WERI-Rb-1 (cell line): Measurements from ENCODE around the gene CXXC5.
"Not testable (repeated sequence)": the region's sequence is repeated elsewhere in the genome, so short reads cannot be mapped to it uniquely, and the experiment has no call there.

ENCODE experiments used
- DNase-seq: peaks from one replicate; pipeline ENCODE4 v3.0.0-alpha.2; 2020
- H3K27ac ChIP-seq: fragments of 250-450 bp; sonication (Bioruptor Pico); 2 replicates; pipeline ENCODE4 v1.5.1; 2020; ENCODE audit warnings: mild to moderate bottlenecking, moderate library complexity
- H3K27me3 ChIP-seq: fragments of 250-450 bp; sonication (Bioruptor Pico); 2 replicates; pipeline ENCODE4 v1.5.1; 2021; ENCODE audit warnings: mild to moderate bottlenecking, low read depth, moderate library complexity; ENCODE audit not compliant: insufficient read depth, severe bottlenecking
- H3K36me3 ChIP-seq: fragments of 250-450 bp; sonication (Bioruptor Pico); 2 replicates; pipeline ENCODE4 v1.5.1; 2020; ENCODE audit warnings: mild to moderate bottlenecking, moderate library complexity
- H3K4me3 ChIP-seq: 2 replicates; pipeline ENCODE4 v1.5.1; 2011; ENCODE audit warnings: low read depth, mild to moderate bottlenecking, control low read depth, low read length
- H3K9me3 ChIP-seq: fragments of 250-450 bp; sonication (Bioruptor Pico); 2 replicates; pipeline ENCODE4 v1.5.1; 2021; ENCODE audit warnings: mild to moderate bottlenecking, moderate library complexity; ENCODE audit not compliant: severe bottlenecking
- CTCF ChIP-seq: IDR thresholded peaks from 2 replicates; pipeline ENCODE4 v1.5.1; 2011; ENCODE audit warnings: low read depth, mild to moderate bottlenecking, control low read depth, inconsistent platforms, low read length

The CXXC5 gene

GRCh38 chr5:139611703-139612584, 36.2 kb upstream of the CXXC5 start:
- DNase-seq, result no peak
- TF ChIP-seq CTCF, result no peak
- Histone ChIP-seq H3K27me3 (no peaks in the 10 kb centered on the region), H3K4me3 (no peak overlapping the region), H3K27ac (no peak overlapping the region), H3K36me3 (peaks cover 44% of the 10 kb centered on the region), H3K9me3 (no peaks in the 10 kb centered on the region)

GRCh38 chr5:139619861-139620260, 28.3 kb upstream of the CXXC5 start:
- no peak for DNase-seq
- H3K27ac ChIP-seq, result no peak overlapping the region
- TF ChIP-seq CTCF, result no peak
- H3K4me3 ChIP-seq, result no peak overlapping the region
- no peaks in the 10 kb centered on the region for H3K27me3 ChIP-seq
- H3K36me3 ChIP-seq, result peaks cover 57% of the 10 kb centered on the region
- H3K9me3 ChIP-seq, result no peaks in the 10 kb centered on the region

DNA sequence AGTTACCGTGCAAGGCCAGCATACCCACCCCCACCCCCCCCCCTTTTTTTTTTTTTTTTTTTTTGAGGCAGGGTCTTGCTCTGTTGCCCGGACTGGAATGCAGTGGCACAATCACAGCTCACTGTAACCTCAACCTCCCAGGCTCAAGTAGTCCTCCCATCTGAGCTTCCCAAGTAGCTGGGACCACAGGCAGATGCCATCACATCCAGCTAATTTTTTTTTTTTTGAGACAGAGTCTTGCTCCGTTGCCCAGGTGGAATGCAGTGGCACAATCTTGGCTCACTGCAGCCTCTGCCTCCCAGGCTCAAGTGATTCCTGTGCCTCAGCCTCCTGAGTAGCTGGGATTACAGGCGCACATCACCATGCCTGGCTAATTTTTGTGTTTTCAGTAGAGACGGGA, 22.8 kb upstream of the CXXC5 start:
- H3K27me3 ChIP-seq, DNase-seq, H3K9me3 ChIP-seq, H3K4me3 ChIP-seq, H3K27ac ChIP-seq: not testable (repeated sequence)
- peaks cover 52% of the 10 kb centered on the region for H3K36me3 ChIP-seq

- no peaks in the 10 kb centered on the region for H3K9me3 ChIP-seq
- peaks cover 22% of the 10 kb centered on the region for H3K36me3 ChIP-seq
- H3K27ac ChIP-seq, result no peak overlapping the region
- H3K27me3 ChIP-seq, result no peaks in the 10 kb centered on the region
- DNase-seq, result no peak
- no peak overlapping the region for H3K4me3 ChIP-seq
- no peak for TF ChIP-seq CTCF
These were observed 17.3 kb upstream of the CXXC5 start for GRCh38 chr5:139630855-139631254.

- no peaks in the 10 kb centered on the region for H3K27me3 ChIP-seq
- H3K9me3 ChIP-seq, result no peaks in the 10 kb centered on the region
- peaks cover 15% of the 10 kb centered on the region for H3K36me3 ChIP-seq
- no peak overlapping the region for H3K4me3 ChIP-seq
- DNase-seq, result no peak
- no peak overlapping the region for H3K27ac ChIP-seq
- no peak for TF ChIP-seq CTCF
These were observed 16.5 kb upstream of the CXXC5 start for GRCh38 chr5:139631520-139632165.

DNA sequence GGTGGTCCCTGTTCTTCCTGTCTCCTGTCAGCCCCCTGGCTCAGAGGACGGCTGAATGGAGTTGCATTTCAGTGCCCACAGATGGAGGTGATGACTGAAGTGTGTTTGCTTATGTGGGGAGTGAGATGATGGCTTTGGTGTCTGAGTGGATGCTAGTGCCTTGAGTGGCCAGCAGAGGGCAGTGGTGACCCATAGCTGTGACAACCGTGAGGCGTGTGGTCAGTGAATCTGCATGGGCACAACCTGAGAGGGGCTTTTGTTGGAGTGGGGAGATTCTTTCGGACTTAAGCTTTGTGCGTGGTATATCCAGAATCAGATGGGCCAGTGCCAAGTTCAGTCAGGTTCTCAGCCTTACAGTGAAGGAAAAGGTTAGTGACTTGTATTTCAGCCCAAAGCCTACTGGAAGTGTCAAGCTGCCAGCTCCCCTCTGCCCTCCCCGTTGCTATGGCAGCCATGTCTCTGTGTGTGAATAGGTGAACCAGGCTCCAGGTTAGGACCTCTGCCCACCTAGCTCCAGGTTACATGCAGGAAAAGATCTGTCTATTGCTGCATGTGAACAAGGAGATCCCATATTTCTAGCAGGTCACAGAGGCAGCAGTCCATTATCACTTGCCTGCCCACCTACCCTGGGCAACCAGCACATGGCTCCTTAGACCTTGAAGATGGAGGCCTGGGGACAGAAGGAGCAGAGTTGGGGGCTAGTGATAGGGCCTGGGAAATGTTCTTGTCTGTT, 14.7 kb upstream of the CXXC5 start:
- Histone ChIP-seq H3K27me3 (no peaks in the 10 kb centered on the region), H3K27ac (no peak overlapping the region)
- peak; percentile 71 for DNase-seq

More for the DNA sequence above, 14.7 kb upstream of the CXXC5 start:
- Histone ChIP-seq H3K9me3 (no peaks in the 10 kb centered on the region), H3K4me3 (no peak overlapping the region), H3K36me3 (peaks cover 3% of the 10 kb centered on the region; the same call in 1 of the 2 replicates)
- TF ChIP-seq CTCF, result peak; percentile 98
